CD4-positive, CD25-positive, alpha-beta regulatory T cell (primary cell): Measurements from ENCODE around the gene SLC22A12. TPM values are rescaled to one million over a fixed set of nuclear protein-coding genes. Genes with fewer than 3 reads are reported as not detected.

Experiments
- ATAC-seq, 2 donors: fragments of 150-1000 bp; cut with Tn5 transposase; one replicate each; pipeline ENCODE4 v1.10.0; 2021; ENCODE audit warnings: low read depth in 2 of 2, moderate number of reproducible peaks in 2 of 2, moderate library complexity in 1 of 2
- DNase-seq, 3 donors: peaks; one replicate each; pipeline versions ENCODE4 v3.0.0 to v3.0.0-alpha.2; 2012 to 2022; ENCODE audit warnings: mixed read lengths in 1 of 3
- H3K27ac ChIP-seq: one replicate; pipeline ENCODE4 v1.7.0; 2013; ENCODE audit warnings: mild to moderate bottlenecking, low read length; ENCODE audit not compliant: insufficient read depth, poor library complexity, severe bottlenecking
- H3K27me3 ChIP-seq: one replicate; pipeline ENCODE4 v1.7.0; 2013; ENCODE audit warnings: low read length; ENCODE audit not compliant: control insufficient read depth, insufficient read depth
- H3K36me3 ChIP-seq: one replicate; pipeline ENCODE4 v1.7.0; 2013; ENCODE audit warnings: mild to moderate bottlenecking, low read length, moderate library complexity; ENCODE audit not compliant: control insufficient read depth, insufficient read depth
- H3K4me1 ChIP-seq: 2 replicates; pipeline ENCODE4 v1.7.0; 2013; ENCODE audit warnings: mild to moderate bottlenecking, low read length; ENCODE audit not compliant: insufficient read depth, control insufficient read depth, poor library complexity, severe bottlenecking
- H3K4me3 ChIP-seq: one replicate; pipeline ENCODE4 v1.7.0; 2013; ENCODE audit warnings: low read depth, mild to moderate bottlenecking, low read length, moderate library complexity
- H3K9me3 ChIP-seq, 2 experiments: 1 replicate in 1 of 2; 2 replicates in 1 of 2; pipeline ENCODE4 v1.7.0; 2013; ENCODE audit warnings: low read length in 2 of 2, mild to moderate bottlenecking in 1 of 2, moderate library complexity in 1 of 2; ENCODE audit not compliant: control insufficient read depth in 2 of 2
- H3K27ac Mint-ChIP-seq, 3 donors: one replicate each; pipeline ENCODE4 v1.8.0; 2020 to 2022; ENCODE audit warnings: mild to moderate bottlenecking in 3 of 3, mixed read lengths in 3 of 3, moderate library complexity in 2 of 3
- H3K27me3 Mint-ChIP-seq: one replicate; pipeline ENCODE4 v1.8.0; 2022; ENCODE audit warnings: mild to moderate bottlenecking, mixed read lengths
- H3K36me3 Mint-ChIP-seq: one replicate; pipeline ENCODE4 v1.8.0; 2020; ENCODE audit warnings: mixed read lengths
- H3K4me1 Mint-ChIP-seq, 4 donors: one replicate each; pipeline ENCODE4 v1.8.0; 2020 to 2022; ENCODE audit warnings: mixed read lengths in 4 of 4, mild to moderate bottlenecking in 1 of 4
- H3K4me3 Mint-ChIP-seq, 4 donors: one replicate each; pipeline ENCODE4 v1.8.0; 2020 to 2022; ENCODE audit warnings: mild to moderate bottlenecking in 4 of 4, mixed read lengths in 4 of 4, moderate library complexity in 3 of 4
- H3K9me3 Mint-ChIP-seq, 7 donors: one replicate each; pipeline ENCODE4 v1.8.0; 2020 to 2022; ENCODE audit warnings: mixed read lengths in 7 of 7, mild to moderate bottlenecking in 3 of 7, moderate library complexity in 2 of 7
- polyA plus RNA-seq, 4 donors: library from polyadenylated mRNA; unstranded; fragments of 300-500 nt; fragmentation: Illumina TruSeq; gene quantifications; one replicate each; pipeline ENCODE4 v1.2.3, GENCODE V29; 2021
- total RNA-seq: library from RNA; stranded (reverse); gene quantifications from one replicate; pipeline ENCODE4 v1.2.3, GENCODE V29; 2022

SLC22A12 gene
- total RNA-seq (not detected), polyA plus RNA-seq (not detected)

- Mint-ChIP-seq H3K4me3 (no peak within 1 kb of the TSS), H3K9me3 (peaks cover 0 to 12% (median 0%) of the 10 kb centered on the region in 7 donors), H3K4me1 (no peaks in the 10 kb centered on the region), H3K27ac (no peak within 1 kb of the TSS), H3K36me3 (no peaks in the 10 kb centered on the region), H3K27me3 (peaks cover 4% of the 10 kb centered on the region)
- H3K4me3 ChIP-seq: no peak within 1 kb of the TSS
- peaks cover 2% of the 10 kb centered on the region for H3K27me3 ChIP-seq
- no peak within 1 kb of the TSS for H3K27ac ChIP-seq
- H3K36me3 ChIP-seq: no peaks in the 10 kb centered on the region
- no peak for DNase-seq
- no peaks in the 10 kb centered on the region for H3K4me1 ChIP-seq
- no peaks in the 10 kb centered on the region for H3K9me3 ChIP-seq
- ATAC-seq: no peak
Measured at GRCh38 chr11:64590763-64591221, at the start of gene SLC22A12. SLC22A12 (plus strand) TSS chr11:64591220; CDS start chr11:64591557, 337 bp downstream.

GRCh38 chr11:64542172-64543125 lies 48.6 kb upstream of the SLC22A12 start:
- no peak overlapping the region for H3K27ac Mint-ChIP-seq
- no peak overlapping the region for H3K27ac ChIP-seq
- DNase-seq (no peak), ATAC-seq (no peak)
- no peaks in the 10 kb centered on the region for H3K9me3 ChIP-seq
- H3K9me3 Mint-ChIP-seq: no peaks in the 10 kb centered on the region
- peaks cover 13% of the 10 kb centered on the region for H3K27me3 Mint-ChIP-seq
- H3K36me3 ChIP-seq: no peaks in the 10 kb centered on the region
- no peaks in the 10 kb centered on the region for H3K4me1 Mint-ChIP-seq
- no peaks in the 10 kb centered on the region for H3K27me3 ChIP-seq
- no peak overlapping the region for H3K4me3 Mint-ChIP-seq
- H3K4me1 ChIP-seq: no peaks in the 10 kb centered on the region
- H3K4me3 ChIP-seq: no peak overlapping the region
- H3K36me3 Mint-ChIP-seq: no peaks in the 10 kb centered on the region

- no peaks in the 10 kb centered on the region for H3K27me3 ChIP-seq
- Mint-ChIP-seq H3K36me3 (no peaks in the 10 kb centered on the region), H3K27ac (no peak overlapping the region), H3K4me3 (no peak overlapping the region), H3K4me1 (no peaks in the 10 kb centered on the region), H3K27me3 (peaks cover 9% of the 10 kb centered on the region), H3K9me3 (no peaks in the 10 kb centered on the region)
- ATAC-seq (no peak), DNase-seq (no peak)
- no peak overlapping the region for H3K27ac ChIP-seq
- no peaks in the 10 kb centered on the region for H3K9me3 ChIP-seq
- no peaks in the 10 kb centered on the region for H3K4me1 ChIP-seq
- no peak overlapping the region for H3K4me3 ChIP-seq
- H3K36me3 ChIP-seq: no peaks in the 10 kb centered on the region
Measured at GRCh38 chr11:64543818-64544217, 47.2 kb upstream of the SLC22A12 start.

GRCh38 chr11:64544616-64545296 lies 46.3 kb upstream of the SLC22A12 start:
- Mint-ChIP-seq H3K36me3 (no peaks in the 10 kb centered on the region), H3K27ac (no peak overlapping the region), H3K27me3 (peaks cover 9% of the 10 kb centered on the region), H3K4me3 (no peak overlapping the region), H3K4me1 (no peaks in the 10 kb centered on the region), H3K9me3 (no peaks in the 10 kb centered on the region)
- Histone ChIP-seq H3K4me1 (no peaks in the 10 kb centered on the region), H3K27me3 (no peaks in the 10 kb centered on the region), H3K27ac (no peak overlapping the region), H3K4me3 (no peak overlapping the region), H3K9me3 (no peaks in the 10 kb centered on the region), H3K36me3 (no peaks in the 10 kb centered on the region)
- DNase-seq: no peak
- no peak for ATAC-seq

GRCh38 chr11:64545619-64546018 lies 45.4 kb upstream of the SLC22A12 start:
- H3K27ac Mint-ChIP-seq: no peak overlapping the region
- no peak overlapping the region for H3K27ac ChIP-seq
- peaks cover 0 to 2% (median 0%) of the 10 kb centered on the region in 7 donors for H3K9me3 Mint-ChIP-seq
- no peaks in the 10 kb centered on the region for H3K36me3 ChIP-seq
- no peaks in the 10 kb centered on the region for H3K36me3 Mint-ChIP-seq
- H3K4me1 ChIP-seq: no peaks in the 10 kb centered on the region
- H3K4me1 Mint-ChIP-seq: no peaks in the 10 kb centered on the region
- H3K27me3 ChIP-seq: no peaks in the 10 kb centered on the region
- no peaks in the 10 kb centered on the region for H3K9me3 ChIP-seq
- H3K4me3 Mint-ChIP-seq: no peak overlapping the region
- H3K27me3 Mint-ChIP-seq: peaks cover 9% of the 10 kb centered on the region
- H3K4me3 ChIP-seq: no peak overlapping the region
- ATAC-seq: no peak
- DNase-seq: no peak

- no peaks in the 10 kb centered on the region for H3K4me1 Mint-ChIP-seq
- Histone ChIP-seq H3K4me3 (no peak overlapping the region), H3K4me1 (no peaks in the 10 kb centered on the region), H3K27ac (no peak overlapping the region), H3K36me3 (no peaks in the 10 kb centered on the region), H3K9me3 (no peaks in the 10 kb centered on the region), H3K27me3 (no peaks in the 10 kb centered on the region)
- no peak overlapping the region for H3K4me3 Mint-ChIP-seq
- H3K36me3 Mint-ChIP-seq: no peaks in the 10 kb centered on the region
- DNase-seq: no peak
- peaks cover 13% of the 10 kb centered on the region for H3K27me3 Mint-ChIP-seq
- H3K27ac Mint-ChIP-seq: no peak overlapping the region
- ATAC-seq: no peak
- H3K9me3 Mint-ChIP-seq: peaks cover 0 to 2% (median 0%) of the 10 kb centered on the region in 7 donors
Measured at GRCh38 chr11:64546176-64546575, 44.8 kb upstream of the SLC22A12 start.

GRCh38 chr11:64546600-64546999 lies 44.4 kb upstream of the SLC22A12 start:
- no peaks in the 10 kb centered on the region for H3K9me3 ChIP-seq
- no peaks in the 10 kb centered on the region for H3K4me1 ChIP-seq
- Mint-ChIP-seq H3K36me3 (no peaks in the 10 kb centered on the region), H3K4me1 (no peaks in the 10 kb centered on the region), H3K9me3 (peaks cover 0 to 2% (median 0%) of the 10 kb centered on the region in 7 donors), H3K4me3 (no peak overlapping the region), H3K27me3 (peaks cover 13% of the 10 kb centered on the region), H3K27ac (no peak overlapping the region)
- H3K27me3 ChIP-seq: no peaks in the 10 kb centered on the region
- no peaks in the 10 kb centered on the region for H3K36me3 ChIP-seq
- DNase-seq (no peak), ATAC-seq (no peak)
- H3K4me3 ChIP-seq: no peak overlapping the region
- no peak overlapping the region for H3K27ac ChIP-seq
